Sigmoid colon (tissue), 7 donors: Measurements from ENCODE around the gene TNFRSF14. TPM values are rescaled to one million over a fixed set of nuclear protein-coding genes. Genes with fewer than 3 reads are reported as not detected.

Source experiments
- DNase-seq: peaks from one replicate; pipeline ENCODE4 v3.0.0-alpha.2; 2019
- H3K27ac ChIP-seq, 4 donors: fragments of 200-600 bp; sonication (generic); one replicate each; pipeline ENCODE4 v1.5.1; 2016 to 2019; ENCODE audit warnings: mild to moderate bottlenecking in 1 of 4
- H3K27me3 ChIP-seq, 3 donors: fragments of 200-600 bp; sonication (generic); one replicate each; pipeline ENCODE4 v1.5.1; 2019; ENCODE audit warnings: mild to moderate bottlenecking in 1 of 3
- H3K36me3 ChIP-seq, 4 donors: fragments of 200-600 bp; sonication (generic); one replicate each; pipeline ENCODE4 v1.5.1; 2016 to 2019
- H3K4me1 ChIP-seq, 4 donors: fragments of 200-600 bp; sonication (generic); one replicate each; pipeline ENCODE4 v1.5.1; 2017 to 2019
- H3K4me3 ChIP-seq, 4 donors: fragments of 200-600 bp; sonication (generic); one replicate each; pipeline ENCODE4 v1.5.1; 2017 to 2019; ENCODE audit warnings: mild to moderate bottlenecking in 2 of 4, moderate library complexity in 1 of 4
- H3K9me3 ChIP-seq, 4 donors: fragments of 200-600 bp in 3 of 4; sonication (generic) in 3 of 4; one replicate each; pipeline versions ENCODE4 v1.5.1 to v1.6.1; 2013 to 2019
- CTCF ChIP-seq, 4 experiments: fragments of 450-650 bp in 3 of 4; fragments of 200-600 bp in 1 of 4; IDR thresholded peaks; one replicate each; pipeline ENCODE4 v1.5.1; 2016 to 2019; ENCODE audit warnings: antibody characterized with exemption in 4 of 4, mild to moderate bottlenecking in 3 of 4, moderate library complexity in 2 of 4
- EP300 ChIP-seq, 4 donors: sonication (generic); formaldehyde crosslinking; IDR thresholded peaks; one replicate each; pipeline ENCODE4 v1.6.1; 2017; ENCODE audit warnings: antibody characterized with exemption in 4 of 4
- POLR2A ChIP-seq, 2 donors: fragments of 450-650 bp; IDR thresholded peaks; one replicate each; pipeline ENCODE4 v1.6.1; 2016; ENCODE audit warnings: antibody characterized with exemption in 2 of 2, mild to moderate bottlenecking in 2 of 2, moderate library complexity in 2 of 2
- POLR2AphosphoS5 ChIP-seq, 4 donors: sonication (generic); formaldehyde crosslinking; IDR thresholded peaks; one replicate each; pipeline ENCODE4 v1.6.1; 2017; ENCODE audit warnings: antibody characterized with exemption in 4 of 4
- WGBS, 2 donors: extraction: QIAGEN DNeasy Blood & Tissue Kit; methylation state at CpG; one replicate each; pipeline ENCODE4 v1.1.7; 2013; 5-methylcytosine and 5-hydroxymethylcytosine counted together
- intact Hi-C: fragments of 100-400 bp; cut with DNase I; formaldehyde crosslinking; loops from one replicate; pipeline ENCODE4 v1.15.1; 2023
- polyA plus RNA-seq, 3 donors: library from polyadenylated mRNA; stranded (reverse); fragments of 200-250 nt; gene quantifications; one replicate each; pipeline ENCODE4 v1.2.3, GENCODE V29; 2013
- total RNA-seq, 4 donors: library from RNA; depleted of rRNA; stranded (reverse); fragments of >200 nt; gene quantifications; one replicate each; pipeline ENCODE4 v1.1.0, GENCODE V29; 2016
- donor health status: healthy with polysubstance abuse.
- donor health status: Bipolar disorder and iron deficiency.
- donor health status: healthy.

The TNFRSF14 gene
- total and polyA plus RNA-seq, 7 donors, result 37.5 to 185 (median 64.5) TPM

GRCh38 chr1:2558861-2559260 is 2.7 kb downstream of the TNFRSF14 start:
- H3K4me3 ChIP-seq, result no peak overlapping the region
- intact Hi-C loops, result loop anchor here (10.0 kb wide), 1 partner anchor 86 kb away; no protein-coding TSS in a partner anchor

GRCh38 chr1:2559509-2560298 is 3.5 kb downstream of the TNFRSF14 start:
- no peak for DNase-seq
- TF ChIP-seq CTCF (IDR thresholded peaks at IDR 0.05) (no peak), POLR2A (IDR thresholded peaks at IDR 0.05) (no peak), POLR2AphosphoS5 (IDR thresholded peaks at IDR 0.05) (no peak), EP300 (IDR thresholded peaks at IDR 0.05) (no peak)
- intact Hi-C loops, result loop anchor here (10.0 kb wide), 1 partner anchor 85 kb away; no protein-coding TSS in a partner anchor
- peaks cover 5 to 58% (median 12%) of the 10 kb centered on the region in 4 donors for H3K36me3 ChIP-seq
- H3K4me3 ChIP-seq, result no peak overlapping the region
- no peak overlapping the region for H3K27ac ChIP-seq
- H3K9me3 ChIP-seq, result no peaks in the 10 kb centered on the region
- H3K27me3 ChIP-seq, result no peaks in the 10 kb centered on the region
- 84 to 87% methylated on average over 35 of the region's 35 CpGs for WGBS, 2 donors
- peaks cover 0 to 35% (median 34%) of the 10 kb centered on the region in 4 donors for H3K4me1 ChIP-seq

More at GRCh38 chr1:2558861-2559260, 2.7 kb downstream of the TNFRSF14 start:
- peaks cover 0 to 35% (median 34%) of the 10 kb centered on the region in 4 donors for H3K4me1 ChIP-seq
- H3K36me3 ChIP-seq, result peaks cover 5 to 58% (median 12%) of the 10 kb centered on the region in 4 donors
- WGBS, 2 donors, result 94% methylated on average over 6 of the region's 6 CpGs
- H3K27ac ChIP-seq, result no peak overlapping the region
- no peaks in the 10 kb centered on the region for H3K9me3 ChIP-seq
- TF ChIP-seq CTCF (IDR thresholded peaks at IDR 0.05), result no peak
- TF ChIP-seq EP300 (IDR thresholded peaks at IDR 0.05), result no peak
- no peak for TF ChIP-seq POLR2A (IDR thresholded peaks at IDR 0.05)
- TF ChIP-seq POLR2AphosphoS5 (IDR thresholded peaks at IDR 0.05), result no peak
- no peaks in the 10 kb centered on the region for H3K27me3 ChIP-seq
- no peak for DNase-seq

GRCh38 chr1:2560299-2561073 is 4.3 kb downstream of the TNFRSF14 start:
- intact Hi-C loops, result no loop called here
- no peak for DNase-seq
- peaks cover 0 to 29% (median 27%) of the 10 kb centered on the region in 4 donors for H3K4me1 ChIP-seq
- no peak overlapping the region for H3K4me3 ChIP-seq
- TF ChIP-seq POLR2AphosphoS5 (IDR thresholded peaks at IDR 0.05) (no peak), EP300 (IDR thresholded peaks at IDR 0.05) (no peak), CTCF (IDR thresholded peaks at IDR 0.05) (no peak), POLR2A (IDR thresholded peaks at IDR 0.05) (no peak)
- peaks cover 5 to 58% (median 12%) of the 10 kb centered on the region in 4 donors for H3K36me3 ChIP-seq
- no peaks in the 10 kb centered on the region for H3K9me3 ChIP-seq
- H3K27me3 ChIP-seq, result no peaks in the 10 kb centered on the region
- 87 to 90% methylated on average over 15 of the region's 15 CpGs for WGBS, 2 donors
- H3K27ac ChIP-seq, result no peak overlapping the region

GRCh38 chr1:2561446-2561845 is 5.3 kb downstream of the TNFRSF14 start:
- intact Hi-C loops, result no loop called here
- Histone ChIP-seq H3K27me3 (peaks cover 0 to 9% (median 7%) of the 10 kb centered on the region in 3 donors), H3K4me1 (peaks cover 0 to 25% (median 23%) of the 10 kb centered on the region in 4 donors), H3K36me3 (peaks cover 5 to 58% (median 12%) of the 10 kb centered on the region in 4 donors), H3K4me3 (no peak overlapping the region), H3K9me3 (no peaks in the 10 kb centered on the region), H3K27ac (no peak overlapping the region)
- no peak for DNase-seq
- no peak for TF ChIP-seq EP300 (IDR thresholded peaks at IDR 0.05)
- no peak for TF ChIP-seq POLR2AphosphoS5 (IDR thresholded peaks at IDR 0.05)
- TF ChIP-seq CTCF (IDR thresholded peaks at IDR 0.05), result no peak
- no peak for TF ChIP-seq POLR2A (IDR thresholded peaks at IDR 0.05)
- WGBS, 2 donors, result 78 to 92% methylated on average over 11 of the region's 11 CpGs
